Upper lobe of left lung (tissue), 6 donors: ENCODE measurements around the gene KCNQ1OT1. TPM values are rescaled to one million over a fixed set of nuclear protein-coding genes. Genes with fewer than 3 reads are reported as not detected.

Source experiments
- ATAC-seq, 2 donors: fragments of 200-7000 bp; cut with Tn5 transposase; one replicate each; pipeline ENCODE4 v1.9.1; 2022; ENCODE audit warnings: mild to moderate bottlenecking in 2 of 2, moderate library complexity in 2 of 2; ENCODE audit not compliant: low FRiP score in 2 of 2
- DNase-seq, 2 donors: peaks; one replicate each; pipeline ENCODE4 v3.0.0-alpha.2; 2019 to 2020
- H3K27ac ChIP-seq, 4 donors: fragments of 200-600 bp; sonication (generic); one replicate each; pipeline ENCODE4 v1.5.1; 2016 to 2019
- H3K27me3 ChIP-seq, 4 donors: fragments of 200-600 bp; sonication (generic); one replicate each; pipeline ENCODE4 v1.5.1; 2017 to 2019
- H3K36me3 ChIP-seq, 4 donors: fragments of 200-600 bp; sonication (generic); one replicate each; pipeline ENCODE4 v1.5.1; 2016 to 2019
- H3K4me1 ChIP-seq, 4 donors: fragments of 200-600 bp; sonication (generic); one replicate each; pipeline ENCODE4 v1.5.1; 2018 to 2019
- H3K4me3 ChIP-seq, 4 donors: fragments of 200-600 bp; sonication (generic); one replicate each; pipeline ENCODE4 v1.5.1; 2017 to 2019; ENCODE audit warnings: mild to moderate bottlenecking in 2 of 4, moderate library complexity in 1 of 4
- H3K9me3 ChIP-seq, 4 donors: fragments of 200-600 bp; sonication (generic); one replicate each; pipeline ENCODE4 v1.5.1; 2018 to 2019
- EP300 ChIP-seq, 4 donors: sonication (generic); formaldehyde crosslinking; IDR thresholded peaks; one replicate each; pipeline ENCODE4 v1.5.1; 2017; ENCODE audit warnings: antibody characterized with exemption in 4 of 4, control low read depth in 2 of 4
- POLR2A ChIP-seq, 4 donors: fragments of 450-650 bp; IDR thresholded peaks; one replicate each; pipeline ENCODE4 v1.5.1; 2016 to 2017; ENCODE audit warnings: antibody characterized with exemption in 4 of 4, mild to moderate bottlenecking in 2 of 4
- POLR2AphosphoS5 ChIP-seq, 2 donors: sonication (generic); formaldehyde crosslinking; IDR thresholded peaks; one replicate each; pipeline ENCODE4 v1.5.1; 2017; ENCODE audit warnings: antibody characterized with exemption in 2 of 2
- WGBS, 2 donors: methylation state at CpG; one replicate each; pipeline ENCODE4 v1.1.5; 2017 to 2018; 5-methylcytosine and 5-hydroxymethylcytosine counted together
- total RNA-seq, 6 donors: library from RNA; depleted of rRNA in 4 of 6; stranded (reverse); fragments of >200 nt in 4 of 6; gene quantifications; one replicate each; pipeline versions ENCODE4 v1.1.0 to v1.2.1, GENCODE V29; 2016 to 2021
- TF ChIP-seq, protein P1 (sequence below), 6 experiments: fragments of 450-650 bp in 4 of 6; fragments of 200-600 bp in 2 of 6; sonication (generic) in 2 of 6; IDR thresholded peaks; one replicate each; pipeline ENCODE4 v1.5.1; 2016 to 2019; ENCODE audit warnings: antibody characterized with exemption in 6 of 6
- donor health status: DM: no; HTN: no; CAD: no; lungs with moderate emphysema.
- donor health status: DM: no; HTN: yes; CAD: no; lungs with severe emphysema.

The KCNQ1OT1 gene
- total RNA-seq, 6 donors from 2014 or later, result 1.1 to 6.3 (median 4.1) TPM

GRCh38 chr11:2721210-2721916, 21.6 kb upstream of the KCNQ1OT1 start:
- Histone ChIP-seq H3K36me3 (no peaks in the 10 kb centered on the region), H3K27ac (no peak overlapping the region), H3K9me3 (no peaks in the 10 kb centered on the region), H3K27me3 (no peaks in the 10 kb centered on the region), H3K4me1 (peaks cover 0 to 3% (median 0%) of the 10 kb centered on the region in 4 donors), H3K4me3 (no peak overlapping the region)
- TF ChIP-seq POLR2AphosphoS5 (IDR thresholded peaks at IDR 0.05), result no peak
- TF ChIP-seq, protein P1, sequence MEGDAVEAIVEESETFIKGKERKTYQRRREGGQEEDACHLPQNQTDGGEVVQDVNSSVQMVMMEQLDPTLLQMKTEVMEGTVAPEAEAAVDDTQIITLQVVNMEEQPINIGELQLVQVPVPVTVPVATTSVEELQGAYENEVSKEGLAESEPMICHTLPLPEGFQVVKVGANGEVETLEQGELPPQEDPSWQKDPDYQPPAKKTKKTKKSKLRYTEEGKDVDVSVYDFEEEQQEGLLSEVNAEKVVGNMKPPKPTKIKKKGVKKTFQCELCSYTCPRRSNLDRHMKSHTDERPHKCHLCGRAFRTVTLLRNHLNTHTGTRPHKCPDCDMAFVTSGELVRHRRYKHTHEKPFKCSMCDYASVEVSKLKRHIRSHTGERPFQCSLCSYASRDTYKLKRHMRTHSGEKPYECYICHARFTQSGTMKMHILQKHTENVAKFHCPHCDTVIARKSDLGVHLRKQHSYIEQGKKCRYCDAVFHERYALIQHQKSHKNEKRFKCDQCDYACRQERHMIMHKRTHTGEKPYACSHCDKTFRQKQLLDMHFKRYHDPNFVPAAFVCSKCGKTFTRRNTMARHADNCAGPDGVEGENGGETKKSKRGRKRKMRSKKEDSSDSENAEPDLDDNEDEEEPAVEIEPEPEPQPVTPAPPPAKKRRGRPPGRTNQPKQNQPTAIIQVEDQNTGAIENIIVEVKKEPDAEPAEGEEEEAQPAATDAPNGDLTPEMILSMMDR (IDR thresholded peaks at IDR 0.05), result no peak
- DNase-seq, result peak in 1 of 2 donors; percentile 50
- 91 to 93% methylated on average over 16 to 26 of the region's 27 CpGs for WGBS, 2 donors
- ATAC-seq, result no peak

GRCh38 chr11:2719831-2720590, 20.2 kb upstream of the KCNQ1OT1 start:
- H3K36me3 ChIP-seq, result no peaks in the 10 kb centered on the region
- H3K27ac ChIP-seq, result no peak overlapping the region
- no peaks in the 10 kb centered on the region for H3K4me1 ChIP-seq
- H3K27me3 ChIP-seq, result no peaks in the 10 kb centered on the region
- WGBS, 2 donors, result 87 to 94% methylated on average over 10 to 17 of the region's 17 CpGs
- ATAC-seq, result no peak
- TF ChIP-seq EP300 (IDR thresholded peaks at IDR 0.05) (no peak), POLR2A (IDR thresholded peaks at IDR 0.05) (no peak), POLR2AphosphoS5 (IDR thresholded peaks at IDR 0.05) (no peak)
- TF ChIP-seq, protein P1 (IDR thresholded peaks at IDR 0.05), result no peak
- no peak overlapping the region for H3K4me3 ChIP-seq
- no peak for DNase-seq
- H3K9me3 ChIP-seq, result no peaks in the 10 kb centered on the region

GRCh38 chr11:2718817-2719438, 19.1 kb upstream of the KCNQ1OT1 start:
- no peak for DNase-seq
- H3K36me3 ChIP-seq, result no peaks in the 10 kb centered on the region
- no peaks in the 10 kb centered on the region for H3K4me1 ChIP-seq
- no peak for ATAC-seq
- TF ChIP-seq POLR2AphosphoS5 (IDR thresholded peaks at IDR 0.05), result no peak
- TF ChIP-seq, protein P1 (IDR thresholded peaks at IDR 0.05), result no peak
- TF ChIP-seq POLR2A (IDR thresholded peaks at IDR 0.05), result no peak
- no peak for TF ChIP-seq EP300 (IDR thresholded peaks at IDR 0.05)
- no peak overlapping the region for H3K4me3 ChIP-seq
- no peaks in the 10 kb centered on the region for H3K27me3 ChIP-seq
- WGBS, 2 donors, result 97 to 98% methylated on average over 9 to 11 of the region's 11 CpGs
- no peaks in the 10 kb centered on the region for H3K9me3 ChIP-seq
- H3K27ac ChIP-seq, result no peak overlapping the region

GRCh38 chr11:2717561-2718325, 17.9 kb upstream of the KCNQ1OT1 start:
- ATAC-seq (no peak), DNase-seq (peak in 1 of 2 donors; percentile 31)
- no peaks in the 10 kb centered on the region for H3K36me3 ChIP-seq
- no peak for TF ChIP-seq POLR2AphosphoS5 (IDR thresholded peaks at IDR 0.05)
- TF ChIP-seq, protein P1 (IDR thresholded peaks at IDR 0.05), result no peak
- TF ChIP-seq POLR2A (IDR thresholded peaks at IDR 0.05), result no peak
- no peak for TF ChIP-seq EP300 (IDR thresholded peaks at IDR 0.05)
- WGBS, 2 donors, result 90 to 91% methylated on average over 11 to 22 of the region's 22 CpGs
- H3K4me1 ChIP-seq, result no peaks in the 10 kb centered on the region
- H3K9me3 ChIP-seq, result no peaks in the 10 kb centered on the region
- no peaks in the 10 kb centered on the region for H3K27me3 ChIP-seq
- no peak overlapping the region for H3K27ac ChIP-seq
- no peak overlapping the region for H3K4me3 ChIP-seq
